K562 (cell line): Measurements from ENCODE around the gene DDIT3. TPM values are rescaled to one million over a fixed set of nuclear protein-coding genes. Genes with fewer than 3 reads are reported as not detected.

Source experiments
- CTCF ChIP-seq, 3 experiments: IDR thresholded peaks in 2 of 3; conservative IDR thresholded peaks in 1 of 3; 2 replicates each; pipeline ENCODE4 v1.5.1; 2011 to 2012; ENCODE audit warnings: low read length in 3 of 3, mild to moderate bottlenecking in 3 of 3, control low read depth in 2 of 3, improper control_type of control experiment in 1 of 3, inconsistent platforms in 1 of 3, low read depth in 1 of 3, mixed read lengths in 1 of 3, moderate library complexity in 1 of 3; ENCODE audit not compliant: insufficient read depth in 2 of 3
- E2F4 ChIP-seq: sonication (generic); formaldehyde crosslinking; IDR thresholded peaks from 2 replicates; pipeline ENCODE4 v1.8.0; 2022; ENCODE audit warnings: mild to moderate bottlenecking, low read depth, missing genetic modification reagents
- ERF ChIP-seq: fragments of 450-650 bp; formaldehyde crosslinking; IDR thresholded peaks from 2 replicates; pipeline ENCODE4 v1.4.0; 2020; ENCODE audit warnings: mild to moderate bottlenecking, mixed read lengths
- FOSL1 ChIP-seq: fragments of 200-800 bp; sonication (Bioruptor generic); conservative IDR thresholded peaks from 2 replicates; pipeline ENCODE4 v1.6.1; 2016; ENCODE audit warnings: missing genetic modification characterization, missing compliant biosample characterization
- HNRNPLL ChIP-seq: fragments of 200-400 bp; formaldehyde crosslinking; IDR thresholded peaks from 2 replicates; pipeline ENCODE4 v1.6.1; 2017; ENCODE audit warnings: low read length, low read depth, mild to moderate bottlenecking; ENCODE audit not compliant: poor library complexity, severe bottlenecking
- JUND ChIP-seq, 2 experiments: IDR thresholded peaks; 2 replicates in 1 of 2; 3 replicates in 1 of 2; pipeline ENCODE4 v1.6.1; 2011; ENCODE audit warnings: borderline replicate concordance in 2 of 2, low read depth in 2 of 2, low read length in 2 of 2, improper control_type of control experiment in 1 of 2, missing biosample characterization in 1 of 2, missing genetic modification characterization in 1 of 2, missing genetic modification reagents in 1 of 2
- MCM5 ChIP-seq: fragments of 450-650 bp; IDR thresholded peaks from 2 replicates; pipeline ENCODE4 v1.6.1; 2016; ENCODE audit warnings: low read depth
- NEUROD1 ChIP-seq: fragments of 150-350 bp; IDR thresholded peaks from 2 replicates; pipeline ENCODE4 v1.6.1; 2014; ENCODE audit warnings: borderline replicate concordance, low read length, low read depth; ENCODE audit not compliant: partially characterized antibody
- NR3C1 ChIP-seq: sonication (generic); formaldehyde crosslinking; IDR thresholded peaks from 2 replicates; pipeline ENCODE4 v1.8.1; 2022; ENCODE audit warnings: missing genetic modification reagents
- RBM39 ChIP-seq: fragments of 200-400 bp; formaldehyde crosslinking; optimal IDR thresholded peaks from 2 replicates; pipeline ENCODE3; 2018; ENCODE audit warnings: low read depth, low read length
- SAFB2 ChIP-seq: fragments of 200-400 bp; formaldehyde crosslinking; IDR thresholded peaks from 2 replicates; pipeline ENCODE4 v1.6.1; 2018; ENCODE audit warnings: borderline replicate concordance, low read length, low read depth, moderate library complexity; ENCODE audit not compliant: severe bottlenecking
- THRB ChIP-seq: fragments of 450-650 bp; formaldehyde crosslinking; conservative IDR thresholded peaks from 2 replicates; pipeline ENCODE4 v1.4.0; 2022; ENCODE audit warnings: mild to moderate bottlenecking, missing genetic modification characterization
- UBTF ChIP-seq, 2 experiments: IDR thresholded peaks; 2 replicates each; pipeline ENCODE4 v1.6.1; 2012; ENCODE audit warnings: improper control_type of control experiment in 2 of 2, low read depth in 2 of 2, low read length in 2 of 2, borderline replicate concordance in 1 of 2
- YY1 ChIP-seq, 3 experiments: IDR thresholded peaks; 2 replicates each; pipeline ENCODE4 v1.6.1; 2011; ENCODE audit warnings: low read length in 2 of 3, mild to moderate bottlenecking in 2 of 3, moderate library complexity in 2 of 3, borderline replicate concordance in 1 of 3, control low read depth in 1 of 3, low read depth in 1 of 3; ENCODE audit not compliant: insufficient read depth in 3 of 3, insufficient replicate concordance in 2 of 3, control insufficient read depth in 1 of 3, insufficient read length in 1 of 3; ENCODE audit errors: extremely low read depth in 1 of 3
- ZNF766 ChIP-seq: fragments of 200-800 bp; sonication (Bioruptor generic); conservative IDR thresholded peaks from 2 replicates; pipeline ENCODE4 v1.6.1; 2016; ENCODE audit warnings: missing genetic modification characterization, missing compliant biosample characterization
- ZNF79 ChIP-seq: fragments of 250-450 bp; sonication (Bioruptor Pico); IDR thresholded peaks from 2 replicates; pipeline ENCODE4 v1.4.0; 2020; ENCODE audit warnings: low read depth, mild to moderate bottlenecking, moderate library complexity
- polyA plus RNA-seq, 8 experiments: library from polyadenylated mRNA; depleted of rRNA in 4 of 8; stranded (reverse) in 5 of 8; unstranded in 3 of 8; fragments of >200 nt; fragmentation: Nextera tagmentation in 2 of 8; fragmentation: Illumina TruSeq in 1 of 8; extraction: Ambion mirVana in 2 of 8; extraction: Trizol in 1 of 8; gene quantifications; 2 replicates each; pipeline versions ENCODE4 v1.2.1 to v1.2.3, GENCODE V29; 2011 to 2014; ENCODE audit warnings: inconsistent platforms in 1 of 8, missing spikeins in 1 of 8
- total RNA-seq, 7 experiments: library from RNA; depleted of rRNA in 6 of 7; stranded (reverse); fragments of >200 nt in 6 of 7; fragmentation: Illumina TruSeq in 2 of 7; extraction: Trizol in 2 of 7; gene quantifications; 2 replicates each; pipeline versions ENCODE4 v1.2.1 to v1.2.3, GENCODE V29; 2011 to 2021; ENCODE audit warnings: low replicate concordance in 1 of 7

DDIT3 gene
- total and polyA plus RNA-seq, 9 of the 15 experiments (the other 6 are each of a cell fraction or from before 2014, with no cell fraction given) = 59.1 to 272 (median 89.9) TPM

- TF ChIP-seq JUND (IDR thresholded peaks at IDR 0.05; ENCODE audit: borderline replicate concordance, low read depth, low read length) (peak; percentile 54; the same call in 1 of the 2 replicates), JUND (tag; IDR thresholded peaks at IDR 0.05; ENCODE audit: borderline replicate concordance, low read depth, low read length) (no peak), NEUROD1 (no peak), SAFB2 (no peak), HNRNPLL (peak; percentile 38), MCM5 (no peak), CTCF (IDR thresholded peaks at IDR 0.05 in 2 of 3, conservative IDR thresholded peaks at IDR 0.05 in 1 of 3; ENCODE audit: insufficient read depth in 2 of 3, low read depth in 1 of 3, low read length in 3 of 3) (no peak), ZNF79 (CRISPR knock-in tag) (no peak; the same call in 1 of the 2 replicates), YY1 (IDR thresholded peaks at IDR 0.05; ENCODE audit: borderline replicate concordance in 1 of 3, control insufficient read depth in 1 of 3, extremely low read depth in 1 of 3, insufficient read depth in 3 of 3, insufficient read length in 1 of 3, insufficient replicate concordance in 2 of 3, low read depth in 1 of 3, low read length in 2 of 3) (no peak), ERF (CRISPR knock-in tag) (peak; percentile 78; the same call in 1 of the 2 replicates), THRB (CRISPR knock-in tag) (peak; percentile 66; the same call in 1 of the 2 replicates), FOSL1 (tag) (peak; percentile 73), UBTF (IDR thresholded peaks at IDR 0.05; ENCODE audit: borderline replicate concordance in 1 of 2, low read depth in 2 of 2, low read length in 2 of 2) (no peak), RBM39 (no peak), ZNF766 (CRISPR knock-in tag) (0 out of 2 replicates have a peak, but pooled peaks have one; percentile 27), NR3C1 (CRISPR knock-in tag) (no peak), E2F4 (CRISPR knock-in tag) (no peak)
Measured at GRCh38 chr12:57477710-57478681, 42.3 kb downstream of the DDIT3 start (continued).
